ENCODE data around the gene CDKL2. TPM values are rescaled to one million over a fixed set of nuclear protein-coding genes. Genes with fewer than 3 reads are reported as not detected.

The CDKL2 gene
- total and polyA plus RNA-seq, 2 of the 8 experiments (the other 6 are each of a cell fraction or from before 2014, with no cell fraction given), result 1.4 to 2.1 TPM

GRCh38 chr4:75672461-75673026 lies 42.2 kb upstream of the CDKL2 start:
- H3K79me2 ChIP-seq (ENCODE audit: control insufficient read depth in 1 of 2, insufficient read depth in 2 of 2, low read length in 2 of 2), result peaks cover 55 to 84% of the 10 kb centered on the region in 2 experiments
- H3K9me3 ChIP-seq (ENCODE audit: insufficient read depth in 2 of 2, low read depth in 1 of 2, low read length in 1 of 2), result no peaks in the 10 kb centered on the region
- peak overlapping the region; percentile 92 for H4K91ac ChIP-seq (replicated peaks; ENCODE audit: insufficient read length, low read length)
- H2BK120ac ChIP-seq (replicated peaks; ENCODE audit: low read depth, low read length), result peak overlapping the region; percentile 5
- ChIA-PET CTCF (ENCODE audit: partially characterized antibody) (interaction anchor here (0.8 to 6.9 kb wide), 6 partner anchors 19 to 55 kb away, joined by 3 to 36 read pairs (median 4); partner anchors contain the start of gene USO1), POLR2A (ENCODE audit: partially characterized antibody) (interaction anchor here (1.5 to 8.2 kb wide), 6 partner anchors 13 to 73 kb away, joined by 4 to 117 read pairs (median 6); partner anchors contain the start of gene USO1)
- H2BK15ac ChIP-seq (ENCODE audit: low read length), result no peak overlapping the region
- peak overlapping the region; percentile 55 for H3K4ac ChIP-seq (replicated peaks; ENCODE audit: insufficient read length, low read depth, low read length)
- peaks cover 5 to 8% (median 7%) of the 10 kb centered on the region in 4 experiments; a peak in 6 of 7 replicates for H3K4me1 ChIP-seq (replicated peaks in 1 of 4; ENCODE audit: control insufficient read depth in 3 of 4, insufficient read depth in 4 of 4, low read length in 3 of 4)
- peak overlapping the region; percentile 19 for H3K14ac ChIP-seq (ENCODE audit: insufficient read length)
- peaks cover 3% of the 10 kb centered on the region for H3K23me2 ChIP-seq (ENCODE audit: low read depth, low read length)
- no peaks in the 10 kb centered on the region for H3K27me3 ChIP-seq (replicated peaks in 1 of 4; ENCODE audit: control insufficient read depth in 3 of 4, extremely low read depth in 1 of 4, insufficient read depth in 3 of 4, low read length in 3 of 4)
- peak overlapping the region; percentile 92 to 99 (median 94) for H3K4me3 ChIP-seq (ENCODE audit: extremely low read depth in 1 of 4, insufficient read depth in 2 of 4, low read depth in 3 of 4, low read length in 4 of 4)
- H4K5ac ChIP-seq (ENCODE audit: insufficient read length, low read depth, low read length), result peak overlapping the region; percentile 41
- H2BK20ac ChIP-seq (ENCODE audit: low read length), result no peak overlapping the region
- peak overlapping the region; percentile 71; the same call in 1 of the 2 replicates for H2BK12ac ChIP-seq (ENCODE audit: low read depth, low read length)
- peak overlapping the region; percentile 24 for H3K23ac ChIP-seq (ENCODE audit: insufficient read length)
- peak overlapping the region; percentile 97 for H4K8ac ChIP-seq (ENCODE audit: extremely low read depth, insufficient read depth, low read length)
- H2AFZ ChIP-seq (ENCODE audit: low read length), result no peak overlapping the region; the same call in 1 of the 2 replicates
- H3K4me2 ChIP-seq (ENCODE audit: insufficient read depth in 1 of 2, low read depth in 2 of 2, low read length in 2 of 2), result peak overlapping the region; percentile 70 to 74
- H2AK5ac ChIP-seq (ENCODE audit: low read depth, low read length), result 0 out of 2 replicates have a peak overlapping the region, but pooled peaks have one; percentile 57
- no peaks in the 10 kb centered on the region for H3K36me3 ChIP-seq (ENCODE audit: control insufficient read depth in 2 of 4, insufficient read depth in 4 of 4, low read length in 3 of 4)
- H3K18ac ChIP-seq (ENCODE audit: extremely low read depth, low read length), result peak overlapping the region; percentile 94
- DNase-seq (ENCODE audit: low read depth in 1 of 2, low spot score in 2 of 2) (peak in 1 of 2 experiments; percentile 69), FAIRE-seq (no peak)
- H3K79me1 ChIP-seq (ENCODE audit: low read depth, low read length), result peaks cover 2% of the 10 kb centered on the region; the same call in 1 of the 2 replicates
- H3K9ac ChIP-seq (replicated peaks in 1 of 4; ENCODE audit: extremely low read depth in 1 of 4, low read depth in 3 of 4, low read length in 3 of 4), result peak overlapping the region; percentile 93 to 99 (median 96)
- WGBS, 2 experiments (ENCODE audit: extremely low coverage in 1 of 2, insufficient coverage in 1 of 2, insufficient read length in 1 of 2, insufficient replicate concordance in 2 of 2, low coverage in 1 of 2, low lambda C conversion rate in 2 of 2, missing lambda C conversion rate in 1 of 2), result 1% methylated on average over 34 of the region's 44 CpGs; no CpG with 5 or more reads in 1 of the 2 experiments
- H3K56ac ChIP-seq (replicated peaks; ENCODE audit: insufficient read length, low read depth, low read length), result peak overlapping the region; percentile 80
- peak overlapping the region; percentile 97 for H2BK5ac ChIP-seq (ENCODE audit: low read depth, low read length)
- peaks cover 28 to 31% of the 10 kb centered on the region in 2 experiments for H4K20me1 ChIP-seq (replicated peaks in 1 of 2; ENCODE audit: control insufficient read depth in 1 of 2, insufficient read depth in 2 of 2, low read length in 2 of 2)
- peak overlapping the region; percentile 94 for H3K27ac ChIP-seq (ENCODE audit: low read depth, low read length)
- TF ChIP-seq KDM4A (IDR thresholded peaks at IDR 0.05; ENCODE audit: low read depth, low read length, severe bottlenecking) (peak; percentile 47), SAP30 (IDR thresholded peaks at IDR 0.05; ENCODE audit: insufficient read depth, insufficient replicate concordance, low read length) (peak; percentile 23), SP4 (IDR thresholded peaks at IDR 0.05; ENCODE audit: low read length) (no peak), CREB1 (IDR thresholded peaks at IDR 0.05) (peak; percentile 76), EP300 (IDR thresholded peaks at IDR 0.05; ENCODE audit: borderline replicate concordance in 1 of 2, low read depth in 2 of 2, low read length in 2 of 2) (no peak), SIN3A (conservative IDR thresholded peaks at IDR 0.05 in 1 of 2, IDR thresholded peaks at IDR 0.05 in 1 of 2; ENCODE audit: low read depth in 1 of 2, low read length in 2 of 2) (peak; percentile 38 to 59; a peak in 1 of 4 replicates), YY1 (IDR thresholded peaks at IDR 0.05; ENCODE audit: low read depth, low read length) (peak; percentile 65; the same call in 1 of the 2 replicates), MAX (IDR thresholded peaks at IDR 0.05) (peak; percentile 40), POLR2AphosphoS5 (IDR thresholded peaks at IDR 0.05; ENCODE audit: low read depth, low read length) (peak; percentile 68; the same call in 1 of the 2 replicates), RBBP5 (IDR thresholded peaks at IDR 0.05; ENCODE audit: borderline replicate concordance, low read depth, low read length) (peak; percentile 49; the same call in 1 of the 2 replicates), ASH2L (IDR thresholded peaks at IDR 0.05; ENCODE audit: low read length) (peak; percentile 80)

Data from H1 (cell line).